C1 segment of cervical spinal cord (tissue), 14 donors: Measurements from ENCODE around the gene ZFHX3.
A peak's percentile ranks its signal among the peaks of the same experiment; 100 is the strongest.

Experiments used
- DNase-seq, 14 donors: peaks; one replicate each; lab custom pipeline; 2025; lab: John Stamatoyannopoulos, UW

The ZFHX3 gene

DNA sequence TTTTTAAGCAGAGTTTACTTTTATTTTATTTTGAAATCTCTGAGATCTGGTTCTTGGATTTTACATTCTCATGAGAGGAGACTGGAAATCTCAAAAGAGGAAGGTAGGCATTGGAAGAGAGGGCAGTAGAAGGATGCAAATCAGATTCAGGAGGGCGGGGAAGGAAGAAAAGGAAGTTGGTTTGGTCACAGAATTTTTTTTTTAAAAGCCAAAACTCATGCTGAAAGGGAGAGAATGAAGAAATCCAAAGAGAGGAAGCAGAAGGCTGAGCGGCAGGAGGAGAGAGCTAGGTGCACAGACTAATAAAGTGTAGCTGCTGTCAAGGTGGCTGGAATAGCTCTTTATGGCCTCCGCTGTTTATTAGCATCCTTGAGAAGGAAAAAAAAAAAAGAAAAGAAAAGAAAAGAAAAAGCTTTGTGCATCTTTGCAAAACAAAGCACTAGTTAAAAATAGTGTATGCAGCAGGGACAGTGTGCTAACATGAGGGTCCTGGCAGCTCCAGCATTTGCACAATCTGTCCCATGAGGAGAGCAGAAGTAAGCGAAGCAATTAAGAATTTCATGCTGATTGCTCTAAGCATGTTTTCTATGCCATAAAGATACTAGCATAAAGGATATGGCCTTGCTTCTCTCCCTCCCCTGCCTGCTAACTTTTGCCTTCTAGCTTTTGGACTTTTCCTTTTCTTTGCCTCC lies 194.2 kb downstream of the ZFHX3 start:
- DNase-seq, result no peak

GRCh38 chr16:72852421-72852820 lies 195.5 kb downstream of the ZFHX3 start:
- DNase-seq, result no peak

- DNase-seq, result no peak
Measured at GRCh38 chr16:72850853-72851252, 197.1 kb downstream of the ZFHX3 start.

DNA sequence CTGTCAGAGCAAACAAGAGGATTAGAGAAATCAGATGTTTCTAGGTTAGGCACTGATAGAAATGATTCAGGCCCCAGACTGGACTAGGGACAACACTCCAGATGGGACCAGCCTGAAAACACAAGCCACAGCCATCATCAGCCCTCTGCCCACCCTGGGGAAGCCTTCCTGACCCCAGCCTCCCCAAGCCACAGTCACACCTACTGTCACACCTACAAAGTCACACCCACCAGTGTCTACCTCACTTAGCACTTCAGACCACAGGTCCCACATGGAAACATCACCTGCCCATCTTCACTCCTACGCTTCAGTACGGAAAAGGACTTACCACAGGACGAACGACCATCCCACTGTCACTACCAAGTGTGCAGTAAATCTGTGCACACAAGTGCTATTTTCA lies 197.9 kb downstream of the ZFHX3 start:
- no peak for DNase-seq

- DNase-seq, result peak in 12 of 14 donors; percentile 19 to 84 (median 68)
Measured at GRCh38 chr16:72848759-72849664, 198.9 kb downstream of the ZFHX3 start.

DNA sequence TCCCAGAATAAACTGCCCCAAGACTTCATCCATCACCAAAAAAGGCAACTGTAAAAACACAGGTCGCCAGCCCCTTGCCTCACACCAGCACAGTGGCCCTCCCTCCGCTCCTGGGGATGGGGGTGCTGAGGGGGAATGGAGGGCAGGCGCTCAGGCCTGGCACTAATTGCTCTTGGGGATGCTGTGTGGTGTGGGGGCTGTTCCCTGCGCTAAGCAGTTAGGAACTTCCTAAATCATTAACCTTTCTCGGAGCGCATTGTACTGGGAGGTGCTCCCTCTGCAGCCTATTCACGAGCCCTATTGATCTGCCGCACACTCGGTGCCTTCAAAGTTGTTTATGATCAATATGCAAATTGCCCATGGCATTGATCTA lies 199.9 kb downstream of the ZFHX3 start:
- DNase-seq, result no peak

GRCh38 chr16:72847187-72848027 lies 200.5 kb downstream of the ZFHX3 start:
- DNase-seq, result peak in 3 of 14 donors; percentile 16 to 24 (median 21)

- no peak for DNase-seq
Measured at GRCh38 chr16:72846594-72846993, 201.3 kb downstream of the ZFHX3 start.

DNA sequence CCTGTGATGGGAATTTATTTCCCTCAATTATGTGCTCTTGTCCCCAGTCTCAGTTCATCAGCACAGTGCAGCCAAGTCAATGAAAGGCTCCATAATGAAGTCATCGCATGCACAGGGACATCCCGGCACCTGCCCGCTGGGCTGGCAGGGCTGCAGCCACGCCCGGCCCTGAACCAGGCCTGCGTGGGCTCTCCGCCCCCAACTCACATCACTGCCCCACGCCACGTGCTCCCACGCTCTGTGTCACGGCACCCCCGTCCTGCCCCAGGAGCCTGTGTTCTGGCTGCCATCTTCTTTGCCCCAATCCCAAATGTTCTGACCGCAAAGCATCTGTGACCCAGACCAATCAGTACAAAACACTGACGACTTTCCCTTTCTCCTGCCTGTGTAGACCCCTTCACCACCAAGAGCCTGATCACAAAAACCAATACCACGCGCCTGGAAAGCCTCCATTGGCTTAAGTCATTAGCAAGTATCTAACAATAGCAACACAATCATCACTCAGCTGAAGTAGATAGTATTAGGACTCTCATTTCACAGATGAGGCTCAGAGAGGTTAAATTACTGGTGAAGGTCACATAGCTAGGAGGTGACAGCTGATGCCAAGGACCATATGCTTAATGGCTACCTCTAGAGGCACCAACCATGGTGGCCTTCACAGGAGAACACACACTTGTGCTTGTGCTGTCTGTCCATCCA lies 202.5 kb downstream of the ZFHX3 start:
- no peak for DNase-seq

- no peak for DNase-seq
Measured at GRCh38 chr16:72844225-72844920, 203.6 kb downstream of the ZFHX3 start.

DNA sequence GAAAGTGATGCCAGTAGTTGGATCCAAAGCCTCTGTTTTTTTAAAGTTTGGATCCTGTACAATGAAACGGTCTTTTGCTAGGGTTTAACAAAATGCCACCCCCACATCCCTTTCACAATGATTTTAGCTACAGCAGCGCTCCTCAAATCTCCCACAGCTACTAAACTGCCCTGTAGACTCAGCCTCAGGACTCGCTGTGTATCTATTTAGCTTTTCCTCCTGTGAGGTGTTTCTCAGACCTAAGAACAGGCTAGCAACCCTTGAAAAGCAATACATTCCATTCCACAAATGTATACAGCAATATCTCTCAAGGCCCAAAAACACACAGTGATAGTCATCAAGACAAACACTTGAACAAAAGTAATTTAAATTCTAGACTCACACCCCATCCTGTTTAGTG lies 206.4 kb downstream of the ZFHX3 start:
- DNase-seq, result no peak

- DNase-seq, result no peak
Measured at GRCh38 chr16:72840631-72841381, 207.1 kb downstream of the ZFHX3 start.

DNA sequence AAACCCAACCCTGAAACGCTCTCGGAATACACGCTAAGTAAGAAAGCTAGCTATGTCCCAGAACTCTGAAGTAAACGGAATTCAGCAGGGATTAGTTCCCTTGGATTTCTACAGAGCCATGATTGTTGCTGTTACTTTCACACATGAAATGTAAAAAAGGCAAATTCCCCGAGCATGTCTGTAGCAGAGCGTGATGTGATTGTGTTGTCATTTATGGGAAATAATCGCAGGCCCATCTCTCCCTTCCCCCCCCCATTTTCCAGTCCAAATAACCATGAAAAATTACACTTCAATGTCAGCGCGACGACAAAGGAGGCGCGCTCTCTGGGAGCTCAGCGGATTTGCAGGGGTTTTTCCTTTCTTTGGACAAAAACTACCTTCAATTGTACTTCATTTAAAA lies 209.0 kb downstream of the ZFHX3 start:
- DNase-seq, result no peak

DNA sequence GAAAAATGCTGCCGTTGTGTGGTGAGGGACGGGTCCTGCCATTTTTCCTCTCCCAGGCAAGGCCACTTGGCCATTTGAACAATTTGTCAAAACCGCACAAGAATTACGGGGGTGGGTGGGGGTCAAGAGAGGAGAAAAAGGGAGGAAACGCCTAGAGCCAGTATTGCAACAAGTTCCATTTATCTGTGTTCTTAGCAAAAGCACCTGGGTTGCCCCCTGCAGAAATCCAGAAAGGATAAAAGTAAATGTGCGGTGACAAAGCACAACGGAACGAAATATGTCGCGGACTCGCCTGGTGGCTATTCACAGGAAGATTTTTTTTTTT lies 209.4 kb downstream of the ZFHX3 start:
- no peak for DNase-seq

- DNase-seq, result no peak
Measured at GRCh38 chr16:72837846-72838585, 209.9 kb downstream of the ZFHX3 start.

GRCh38 chr16:72836985-72837384 lies 210.9 kb downstream of the ZFHX3 start:
- DNase-seq, result no peak

DNA sequence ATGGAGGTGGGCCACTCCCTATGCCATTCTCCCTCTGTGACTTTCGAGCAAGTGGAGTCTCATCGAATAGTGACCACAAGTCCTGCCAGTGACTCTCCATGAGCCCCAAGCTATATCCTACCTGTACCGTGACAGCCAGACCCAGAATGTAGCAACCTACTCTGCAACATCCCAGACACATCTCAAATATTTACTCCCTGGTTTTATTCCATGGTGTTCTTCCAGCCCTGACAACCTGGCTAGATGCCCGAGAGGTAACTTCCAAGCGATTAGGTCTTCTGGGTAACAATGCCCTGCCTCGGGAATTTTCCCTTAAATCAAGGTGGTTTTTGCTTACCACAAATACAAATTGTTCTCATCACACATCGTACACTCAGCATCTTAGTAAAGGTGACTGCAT lies 211.7 kb downstream of the ZFHX3 start:
- no peak for DNase-seq

GRCh38 chr16:72835086-72835485 lies 212.8 kb downstream of the ZFHX3 start:
- no peak for DNase-seq

- no peak for DNase-seq
Measured at GRCh38 chr16:72834499-72834898, 213.4 kb downstream of the ZFHX3 start.

DNA sequence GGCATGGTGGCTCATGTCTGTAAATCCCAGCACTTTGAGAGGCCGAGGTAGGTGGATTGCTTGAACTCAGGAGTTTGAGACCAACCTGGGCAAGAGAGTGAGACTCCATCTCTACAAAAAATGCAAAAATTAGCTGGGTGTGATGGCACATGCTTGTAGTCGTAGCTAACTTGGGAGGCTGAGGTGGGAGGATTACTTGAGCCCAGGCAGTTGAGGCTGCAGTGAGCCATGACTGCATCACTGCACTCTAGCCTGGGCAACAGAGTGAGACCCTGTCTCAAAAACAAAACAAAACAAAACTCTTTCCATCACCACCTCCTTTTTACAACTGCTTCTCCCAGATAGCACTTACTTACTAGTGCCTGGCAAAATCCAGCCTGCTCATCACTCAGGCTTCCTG lies 214.0 kb downstream of the ZFHX3 start:
- DNase-seq, result no peak
